Adrenal gland (tissue), 5 donors: Measurements from ENCODE around the gene CD81.

Source experiments
- CTCF ChIP-seq, 6 experiments: fragments of 450-650 bp in 4 of 6; fragments of 200-600 bp in 2 of 6; sonication (generic) in 1 of 6; IDR thresholded peaks; 1 replicate in 5 of 6; 2 replicates in 1 of 6; pipeline versions ENCODE4 v1.5.1 to v1.8.0; 2016 to 2021; ENCODE audit warnings: antibody characterized with exemption in 6 of 6, mild to moderate bottlenecking in 2 of 6, moderate library complexity in 1 of 6
- POLR2A ChIP-seq, 2 donors: fragments of 450-650 bp; IDR thresholded peaks; one replicate each; pipeline ENCODE4 v1.6.1; 2017; ENCODE audit warnings: antibody characterized with exemption in 2 of 2, mild to moderate bottlenecking in 2 of 2, moderate library complexity in 1 of 2
- donor health status: DM: no; HTN: no; CAD: no.

- TF ChIP-seq POLR2A (IDR thresholded peaks at IDR 0.05) (no peak), CTCF (IDR thresholded peaks at IDR 0.05) (no peak)
Measured at GRCh38 chr11:2328656-2329354, 48.3 kb upstream of the CD81 start.
